OCI-LY3 (cell line): ENCODE measurements around the gene TNF.
"Not testable (repeated sequence)": the region's sequence is repeated elsewhere in the genome, so short reads cannot be mapped to it uniquely, and the experiment has no call there.

Experiments
- H2AFZ ChIP-seq: fragments of 200-600, 300-600 bp; shearing (Covaris generic); 2 replicates; pipeline ENCODE4 v1.6.0; 2014; ENCODE audit warnings: antibody characterized with exemption, low read depth, low read length
- H3K27ac ChIP-seq: fragments of 200-600, 300-600 bp; sonication (generic); 2 replicates; pipeline ENCODE4 v1.5.1; 2014; ENCODE audit warnings: mild to moderate bottlenecking, low read length, moderate library complexity, mixed read lengths
- H3K27me3 ChIP-seq: fragments of 200-600, 300-600 bp; sonication (generic); 2 replicates; pipeline ENCODE4 v1.6.1; 2014; ENCODE audit warnings: low read depth, low read length, mixed read lengths
- H3K36me3 ChIP-seq: fragments of 200-600, 300-600 bp; sonication (generic); replicated peaks from 2 replicates; pipeline ENCODE3; 2014; ENCODE audit warnings: low read depth, low read length, mixed read lengths
- H3K4me1 ChIP-seq: fragments of 300-600, 200-600 bp; sonication (generic); 2 replicates; pipeline ENCODE4 v1.6.1; 2014; ENCODE audit warnings: low read length, mixed read lengths
- H3K4me2 ChIP-seq: fragments of 200-600, 300-600 bp; sonication (generic); 2 replicates; pipeline ENCODE4 v1.6.1; 2014; ENCODE audit warnings: low read length, mixed read lengths
- H3K4me3 ChIP-seq: fragments of 300-600, 200-600 bp; sonication (generic); 2 replicates; pipeline ENCODE4 v1.5.1; 2014; ENCODE audit warnings: antibody characterized with exemption, mild to moderate bottlenecking, low read length, moderate library complexity
- H3K79me2 ChIP-seq: fragments of 300-600, 200-600 bp; shearing (Covaris generic); 2 replicates; pipeline ENCODE4 v1.6.1; 2014; ENCODE audit warnings: mild to moderate bottlenecking, low read length, mixed read lengths
- H3K9ac ChIP-seq: fragments of 300-600, 200-600 bp; shearing (Covaris generic); 2 replicates; pipeline ENCODE4 v1.6.0; 2014; ENCODE audit warnings: mild to moderate bottlenecking, low read length, moderate library complexity
- H3K9me3 ChIP-seq: fragments of 200-600, 300-600 bp; shearing (Covaris generic); 2 replicates; pipeline ENCODE4 v1.6.1; 2014; ENCODE audit warnings: low read length, mixed read lengths; ENCODE audit not compliant: insufficient read depth
- H4K20me1 ChIP-seq: fragments of 200-600, 300-600 bp; sonication (generic); 2 replicates; pipeline ENCODE4 v1.6.1; 2016; ENCODE audit warnings: low read length, mixed read lengths; ENCODE audit not compliant: insufficient read depth
- CTCF ChIP-seq: fragments of 200-600, 300-600 bp; sonication (generic); IDR thresholded peaks from 2 replicates; pipeline ENCODE4 v1.5.1; 2014; ENCODE audit warnings: antibody characterized with exemption, low read length, low read depth
- EZH2phosphoT487 ChIP-seq: fragments of 200-600 bp; shearing (Covaris generic); IDR thresholded peaks from 2 replicates; pipeline ENCODE4 v1.6.1; 2018; ENCODE audit warnings: antibody characterized with exemption, mixed run types, low read depth

Gene TNF

DNA sequence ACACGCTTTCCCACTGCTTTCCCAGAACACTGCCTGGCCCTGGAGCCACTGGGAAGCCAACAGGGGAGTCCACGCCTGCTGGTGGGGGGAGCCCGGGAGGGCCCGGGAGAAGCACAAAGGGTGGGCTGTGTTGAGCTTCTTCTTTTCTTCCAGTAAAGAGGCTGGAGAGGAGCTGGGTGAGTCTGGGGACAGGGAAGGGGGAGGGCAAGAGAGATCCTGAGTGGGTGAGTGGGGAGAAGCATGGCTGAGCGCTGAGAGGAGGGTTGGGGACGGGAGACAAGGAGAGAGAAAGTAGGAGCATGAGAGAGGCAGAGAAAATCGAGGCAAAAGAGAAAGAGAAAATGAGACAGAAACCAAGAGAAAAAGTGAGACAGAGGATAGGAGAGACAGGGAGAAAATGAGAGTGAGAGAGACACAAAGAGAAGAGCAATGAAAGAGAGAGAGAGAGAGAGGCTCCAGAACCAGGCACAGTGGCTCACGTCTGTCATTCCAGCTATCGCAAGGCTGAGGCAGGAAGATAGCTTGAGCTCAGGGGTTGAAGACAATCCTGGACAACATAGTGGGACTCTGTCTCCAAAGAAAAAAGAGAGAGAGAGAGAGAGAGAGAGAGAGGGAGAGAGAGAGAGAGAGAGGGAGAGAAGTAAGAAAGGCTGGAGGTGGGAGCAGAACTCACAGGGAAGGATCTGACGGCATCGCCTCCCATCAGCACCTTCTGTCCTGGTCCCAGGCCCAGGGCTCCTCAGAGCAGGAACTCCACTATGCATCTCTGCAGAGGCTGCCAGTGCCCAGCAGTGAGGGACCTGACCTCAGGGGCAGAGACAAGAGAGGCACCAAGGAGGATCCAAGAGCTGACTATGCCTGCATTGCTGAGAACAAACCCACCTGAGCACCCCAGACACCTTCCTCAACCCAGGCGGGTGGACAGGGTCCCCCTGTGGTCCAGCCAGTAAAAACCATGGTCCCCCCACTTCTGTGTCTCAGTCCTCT, 12.7 kb downstream of the TNF start:
- H4K20me1 ChIP-seq, result no peaks in the 10 kb centered on the region
- no peaks in the 10 kb centered on the region for H3K9me3 ChIP-seq
- peaks cover 6% of the 10 kb centered on the region for H3K79me2 ChIP-seq
- H3K27ac ChIP-seq, result no peak overlapping the region
- H3K4me2 ChIP-seq, result no peak overlapping the region; the same call in 1 of the 2 replicates
- peaks cover 38% of the 10 kb centered on the region for H3K4me1 ChIP-seq
- no peak overlapping the region for H2AFZ ChIP-seq
- H3K4me3 ChIP-seq, result no peak overlapping the region
- H3K9ac ChIP-seq, result no peak overlapping the region; the same call in 1 of the 2 replicates
- TF ChIP-seq EZH2phosphoT487 (no peak), CTCF (no peak)
- no peaks in the 10 kb centered on the region for H3K27me3 ChIP-seq
- no peaks in the 10 kb centered on the region for H3K36me3 ChIP-seq

DNA sequence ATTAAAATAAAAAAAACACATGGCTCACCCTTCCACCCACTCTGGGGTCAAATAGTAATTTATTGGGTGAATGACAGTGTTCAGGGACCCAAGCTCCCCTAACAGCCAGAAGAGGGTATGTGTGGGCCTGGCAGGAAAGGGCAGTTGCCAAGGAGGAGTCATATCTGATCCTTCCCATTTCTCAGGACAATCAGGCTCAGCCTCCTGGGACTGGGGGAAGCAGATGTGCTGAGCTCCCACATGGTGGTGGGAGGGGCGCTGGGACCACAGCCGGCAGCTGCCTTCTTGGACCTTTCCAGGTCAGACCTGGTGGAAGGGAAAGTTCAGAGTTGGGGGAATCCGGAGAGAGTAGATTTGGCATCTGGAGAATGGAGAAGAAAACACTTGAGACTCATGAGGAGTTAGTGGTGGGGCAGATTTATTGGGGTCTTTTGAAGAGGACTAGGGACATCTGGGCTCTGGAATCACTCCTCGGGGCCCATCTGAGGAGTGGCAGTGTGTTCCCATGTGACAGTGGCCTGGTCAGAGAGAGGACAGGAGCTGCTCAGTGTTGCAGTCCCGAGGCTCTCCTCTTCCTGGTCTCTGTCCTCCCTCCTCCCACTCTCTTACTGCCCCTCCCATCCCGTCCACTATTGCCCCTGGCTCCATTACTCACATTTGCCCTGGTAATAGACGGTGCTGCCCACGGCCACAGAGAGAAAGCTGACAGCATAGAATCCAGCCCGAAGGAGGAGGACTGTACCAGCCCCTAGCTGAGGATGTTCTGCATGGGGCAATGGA, 13.7 kb downstream of the TNF start:
- TF ChIP-seq CTCF (no peak), EZH2phosphoT487 (no peak)
- no peak overlapping the region for H3K4me2 ChIP-seq
- H3K4me1 ChIP-seq, result peaks cover 37% of the 10 kb centered on the region
- no peak overlapping the region for H3K27ac ChIP-seq
- H2AFZ ChIP-seq, result no peak overlapping the region
- no peaks in the 10 kb centered on the region for H4K20me1 ChIP-seq
- no peaks in the 10 kb centered on the region for H3K27me3 ChIP-seq
- H3K9ac ChIP-seq, result no peak overlapping the region
- no peaks in the 10 kb centered on the region for H3K9me3 ChIP-seq
- H3K4me3 ChIP-seq, result no peak overlapping the region
- peaks cover under 1% of the 10 kb centered on the region; the same call in 1 of the 2 replicates for H3K79me2 ChIP-seq
- no peaks in the 10 kb centered on the region for H3K36me3 ChIP-seq

- not testable (repeated sequence) for H3K9ac ChIP-seq, H2AFZ ChIP-seq, H3K36me3 ChIP-seq, H3K9me3 ChIP-seq, H3K27ac ChIP-seq, H3K4me2 ChIP-seq, H3K4me3 ChIP-seq, H3K27me3 ChIP-seq, H3K79me2 ChIP-seq, H4K20me1 ChIP-seq
- peaks cover 23% of the 10 kb centered on the region for H3K4me1 ChIP-seq
Measured at GRCh38 chr6:31590691-31591090, 15.3 kb downstream of the TNF start.

- H3K27me3 ChIP-seq, result no peaks in the 10 kb centered on the region
- H3K4me1 ChIP-seq, result peaks cover 6% of the 10 kb centered on the region; the same call in 1 of the 2 replicates
- H3K79me2 ChIP-seq, result no peaks in the 10 kb centered on the region
- H3K4me2 ChIP-seq, result no peak overlapping the region
- H2AFZ ChIP-seq, result no peak overlapping the region
- no peaks in the 10 kb centered on the region for H3K36me3 ChIP-seq
- no peak overlapping the region for H3K27ac ChIP-seq
- no peak overlapping the region for H3K9ac ChIP-seq
- H4K20me1 ChIP-seq, result no peaks in the 10 kb centered on the region
- H3K9me3 ChIP-seq, result no peaks in the 10 kb centered on the region
- H3K4me3 ChIP-seq, result no peak overlapping the region
- no peak for TF ChIP-seq CTCF
- TF ChIP-seq EZH2phosphoT487, result no peak
Measured at GRCh38 chr6:31592396-31592771, 17.0 kb downstream of the TNF start.
